ENCODE data around the gene GULP1. TPM values are rescaled to one million over a fixed set of nuclear protein-coding genes. Genes with fewer than 3 reads are reported as not detected.

Gene GULP1
- total RNA-seq, 1 experiment from 2014 or later = 75.1 TPM

DNA sequence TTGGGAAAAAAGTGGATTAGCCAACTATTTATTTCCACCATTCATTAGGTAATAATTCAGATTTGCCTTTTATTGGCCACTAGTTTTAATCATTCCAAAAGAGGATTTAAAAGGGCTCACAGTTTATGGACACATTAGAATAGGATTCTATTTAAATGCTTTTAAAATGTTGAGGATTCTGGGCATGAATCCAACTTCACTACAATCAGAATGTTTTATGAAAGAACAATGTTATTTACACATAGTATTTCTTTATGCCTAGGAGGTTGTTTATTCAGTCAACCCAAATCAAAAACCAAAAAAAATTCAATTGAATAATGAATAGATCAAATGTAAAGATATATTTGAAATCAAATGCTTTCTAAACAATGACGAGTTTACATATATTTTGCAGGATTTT is 232.2 kb downstream of the GULP1 start:
- H3K27ac Mint-ChIP-seq = no peak overlapping the region
- ChIA-PET CTCF (interaction anchor here (0.6 to 3.5 kb wide), 18 partner anchors 9 to 764 kb away, joined by 3 to 15 read pairs (median 3); no protein-coding TSS in a partner anchor), POLR2A (no interaction called here)
- peaks cover 7% of the 10 kb centered on the region; the same call in 1 of the 2 replicates for H3K9me3 Mint-ChIP-seq
- DNase-seq (ENCODE audit: low spot score) = no peak
- ATAC-seq = no peak
- H3K4me1 Mint-ChIP-seq = no peaks in the 10 kb centered on the region; the same call in 1 of the 2 replicates
- no peaks in the 10 kb centered on the region for H3K27me3 Mint-ChIP-seq (ENCODE audit: low read depth)
- peaks cover 15% of the 10 kb centered on the region for H3K36me3 Mint-ChIP-seq
- TF ChIP-seq HMGA2 (CRISPR knock-in tag; IDR thresholded peaks at IDR 0.05) = no peak
- H3K4me3 Mint-ChIP-seq = no peak overlapping the region

DNA sequence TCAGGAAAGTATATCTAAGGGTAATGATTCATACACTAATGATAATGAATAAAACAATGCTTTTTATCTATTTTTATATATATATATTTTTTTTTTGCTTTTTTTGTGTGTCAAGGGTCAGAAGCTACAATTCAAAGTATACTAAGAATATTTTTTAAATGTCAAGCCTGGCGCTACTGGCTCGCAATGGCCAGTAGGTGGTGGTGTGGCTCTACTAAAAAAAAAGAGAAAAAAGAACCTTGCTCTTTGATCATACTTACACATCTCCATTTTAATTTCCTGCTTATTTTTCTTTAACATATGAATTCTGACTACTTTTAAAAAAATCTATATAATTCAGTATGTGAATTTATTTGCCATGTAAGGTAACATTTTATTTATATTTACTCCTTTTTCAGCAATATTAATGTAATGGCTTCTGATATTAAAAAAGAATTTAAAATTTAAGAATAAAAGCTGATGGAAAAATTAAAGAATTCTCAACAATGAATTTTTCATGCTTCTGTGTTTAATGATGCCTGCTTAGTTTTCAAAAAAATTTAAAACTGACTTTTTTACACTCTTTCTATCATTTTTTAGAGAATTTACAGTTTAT is 232.9 kb downstream of the GULP1 start:
- peaks cover 13% of the 10 kb centered on the region for H3K9me3 Mint-ChIP-seq
- H3K4me3 Mint-ChIP-seq = no peak overlapping the region
- H3K4me1 Mint-ChIP-seq = no peaks in the 10 kb centered on the region; the same call in 1 of the 2 replicates
- ChIA-PET POLR2A (no interaction called here), CTCF (interaction anchor here (0.6 to 3.5 kb wide), 18 partner anchors 10 to 763 kb away, joined by 3 to 15 read pairs (median 3); no protein-coding TSS in a partner anchor)
- no peak for TF ChIP-seq ELF4 (CRISPR knock-in tag; IDR thresholded peaks at IDR 0.05; ENCODE audit: low read depth)
- TF ChIP-seq CTCF (IDR thresholded peaks at IDR 0.05) = peak; percentile 64
- H3K27me3 Mint-ChIP-seq (ENCODE audit: low read depth) = no peaks in the 10 kb centered on the region
- H3K27ac Mint-ChIP-seq = no peak overlapping the region
- DNase-seq (ENCODE audit: low spot score) = no peak
- peaks cover 22% of the 10 kb centered on the region for H3K36me3 Mint-ChIP-seq
- no peak for ATAC-seq

DNA sequence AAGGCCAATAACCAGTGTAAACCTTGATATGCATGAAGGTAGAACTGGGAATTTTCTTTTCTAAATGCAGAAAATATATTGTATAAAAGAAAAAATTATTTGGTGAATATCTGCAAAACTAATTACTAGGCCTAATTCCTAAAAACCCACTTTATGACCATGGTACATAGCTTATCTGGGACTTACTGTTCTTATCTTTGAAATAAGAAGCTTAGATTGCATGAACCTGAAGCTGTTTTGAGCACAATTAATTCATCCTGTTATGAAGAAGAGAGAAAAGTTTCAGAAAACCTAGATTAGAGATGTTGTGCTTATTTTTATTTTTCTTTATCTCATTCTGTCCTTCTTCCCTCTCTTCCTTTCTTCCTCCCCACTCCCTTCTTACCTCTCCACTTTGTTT is 235.0 kb downstream of the GULP1 start:
- Mint-ChIP-seq H3K27ac (peak overlapping the region; percentile 52), H3K4me1 (no peaks in the 10 kb centered on the region; the same call in 1 of the 2 replicates), H3K4me3 (no peak overlapping the region), H3K9me3 (peaks cover 10% of the 10 kb centered on the region), H3K27me3 (ENCODE audit: low read depth) (no peaks in the 10 kb centered on the region), H3K36me3 (peaks cover 22% of the 10 kb centered on the region)
- CTCF ChIA-PET = no interaction called here
- no peak for DNase-seq (ENCODE audit: low spot score)
- ATAC-seq = no peak
- TF ChIP-seq SMAD3 (CRISPR knock-in tag; IDR thresholded peaks at IDR 0.05; ENCODE audit: borderline replicate concordance) = no peak
- no peak for TF ChIP-seq IRF1 (CRISPR knock-in tag; IDR thresholded peaks at IDR 0.05)
- TF ChIP-seq, protein P1, sequence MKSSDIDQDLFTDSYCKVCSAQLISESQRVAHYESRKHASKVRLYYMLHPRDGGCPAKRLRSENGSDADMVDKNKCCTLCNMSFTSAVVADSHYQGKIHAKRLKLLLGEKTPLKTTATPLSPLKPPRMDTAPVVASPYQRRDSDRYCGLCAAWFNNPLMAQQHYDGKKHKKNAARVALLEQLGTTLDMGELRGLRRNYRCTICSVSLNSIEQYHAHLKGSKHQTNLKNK (CRISPR knock-in tag; IDR thresholded peaks at IDR 0.05) = no peak
- no peak for TF ChIP-seq JUN (CRISPR knock-in tag; IDR thresholded peaks at IDR 0.05)
- TF ChIP-seq ZNF138 (CRISPR knock-in tag; conservative IDR thresholded peaks at IDR 0.05) = no peak
- TF ChIP-seq HMGXB4 (CRISPR knock-in tag; IDR thresholded peaks at IDR 0.05) = no peak
- TF ChIP-seq, protein P2, sequence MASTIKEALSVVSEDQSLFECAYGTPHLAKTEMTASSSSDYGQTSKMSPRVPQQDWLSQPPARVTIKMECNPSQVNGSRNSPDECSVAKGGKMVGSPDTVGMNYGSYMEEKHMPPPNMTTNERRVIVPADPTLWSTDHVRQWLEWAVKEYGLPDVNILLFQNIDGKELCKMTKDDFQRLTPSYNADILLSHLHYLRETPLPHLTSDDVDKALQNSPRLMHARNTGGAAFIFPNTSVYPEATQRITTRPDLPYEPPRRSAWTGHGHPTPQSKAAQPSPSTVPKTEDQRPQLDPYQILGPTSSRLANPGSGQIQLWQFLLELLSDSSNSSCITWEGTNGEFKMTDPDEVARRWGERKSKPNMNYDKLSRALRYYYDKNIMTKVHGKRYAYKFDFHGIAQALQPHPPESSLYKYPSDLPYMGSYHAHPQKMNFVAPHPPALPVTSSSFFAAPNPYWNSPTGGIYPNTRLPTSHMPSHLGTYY (CRISPR knock-in tag; IDR thresholded peaks at IDR 0.05) = no peak
- no peak for TF ChIP-seq FOXK1 (CRISPR knock-in tag; IDR thresholded peaks at IDR 0.05)
- no peak for TF ChIP-seq FOXP1 (CRISPR knock-in tag; IDR thresholded peaks at IDR 0.05; ENCODE audit: borderline replicate concordance)
- TF ChIP-seq, protein P3, sequence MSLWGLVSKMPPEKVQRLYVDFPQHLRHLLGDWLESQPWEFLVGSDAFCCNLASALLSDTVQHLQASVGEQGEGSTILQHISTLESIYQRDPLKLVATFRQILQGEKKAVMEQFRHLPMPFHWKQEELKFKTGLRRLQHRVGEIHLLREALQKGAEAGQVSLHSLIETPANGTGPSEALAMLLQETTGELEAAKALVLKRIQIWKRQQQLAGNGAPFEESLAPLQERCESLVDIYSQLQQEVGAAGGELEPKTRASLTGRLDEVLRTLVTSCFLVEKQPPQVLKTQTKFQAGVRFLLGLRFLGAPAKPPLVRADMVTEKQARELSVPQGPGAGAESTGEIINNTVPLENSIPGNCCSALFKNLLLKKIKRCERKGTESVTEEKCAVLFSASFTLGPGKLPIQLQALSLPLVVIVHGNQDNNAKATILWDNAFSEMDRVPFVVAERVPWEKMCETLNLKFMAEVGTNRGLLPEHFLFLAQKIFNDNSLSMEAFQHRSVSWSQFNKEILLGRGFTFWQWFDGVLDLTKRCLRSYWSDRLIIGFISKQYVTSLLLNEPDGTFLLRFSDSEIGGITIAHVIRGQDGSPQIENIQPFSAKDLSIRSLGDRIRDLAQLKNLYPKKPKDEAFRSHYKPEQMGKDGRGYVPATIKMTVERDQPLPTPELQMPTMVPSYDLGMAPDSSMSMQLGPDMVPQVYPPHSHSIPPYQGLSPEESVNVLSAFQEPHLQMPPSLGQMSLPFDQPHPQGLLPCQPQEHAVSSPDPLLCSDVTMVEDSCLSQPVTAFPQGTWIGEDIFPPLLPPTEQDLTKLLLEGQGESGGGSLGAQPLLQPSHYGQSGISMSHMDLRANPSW (CRISPR knock-in tag; conservative IDR thresholded peaks at IDR 0.05; ENCODE audit: low read depth) = no peak
- TF ChIP-seq, protein P4, sequence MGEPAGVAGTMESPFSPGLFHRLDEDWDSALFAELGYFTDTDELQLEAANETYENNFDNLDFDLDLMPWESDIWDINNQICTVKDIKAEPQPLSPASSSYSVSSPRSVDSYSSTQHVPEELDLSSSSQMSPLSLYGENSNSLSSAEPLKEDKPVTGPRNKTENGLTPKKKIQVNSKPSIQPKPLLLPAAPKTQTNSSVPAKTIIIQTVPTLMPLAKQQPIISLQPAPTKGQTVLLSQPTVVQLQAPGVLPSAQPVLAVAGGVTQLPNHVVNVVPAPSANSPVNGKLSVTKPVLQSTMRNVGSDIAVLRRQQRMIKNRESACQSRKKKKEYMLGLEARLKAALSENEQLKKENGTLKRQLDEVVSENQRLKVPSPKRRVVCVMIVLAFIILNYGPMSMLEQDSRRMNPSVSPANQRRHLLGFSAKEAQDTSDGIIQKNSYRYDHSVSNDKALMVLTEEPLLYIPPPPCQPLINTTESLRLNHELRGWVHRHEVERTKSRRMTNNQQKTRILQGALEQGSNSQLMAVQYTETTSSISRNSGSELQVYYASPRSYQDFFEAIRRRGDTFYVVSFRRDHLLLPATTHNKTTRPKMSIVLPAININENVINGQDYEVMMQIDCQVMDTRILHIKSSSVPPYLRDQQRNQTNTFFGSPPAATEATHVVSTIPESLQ (CRISPR knock-in tag; IDR thresholded peaks at IDR 0.05) = no peak
- TF ChIP-seq GABPB1 (CRISPR knock-in tag; IDR thresholded peaks at IDR 0.05) = no peak
- TF ChIP-seq ETV6 (CRISPR knock-in tag; IDR thresholded peaks at IDR 0.05) = no peak
- POLR2A ChIA-PET = no interaction called here

Data from WTC11 (cell line).